H1 (cell line): ENCODE results near the gene GBP4. TPM values are rescaled to one million over a fixed set of nuclear protein-coding genes. Genes with fewer than 3 reads are reported as not detected.

Source experiments
- CEBPB ChIP-seq: IDR thresholded peaks from 2 replicates; pipeline ENCODE4 v1.6.1; 2012; ENCODE audit warnings: low read depth, low read length
- GABPA ChIP-seq: IDR thresholded peaks from 2 replicates; pipeline ENCODE4 v1.6.1; 2011; ENCODE audit warnings: mild to moderate bottlenecking, low read length, moderate library complexity, borderline replicate concordance; ENCODE audit not compliant: insufficient read depth
- SIRT6 ChIP-seq: IDR thresholded peaks from one replicate; pipeline ENCODE4 v1.7.1; 2012; ENCODE audit warnings: low read length, inconsistent platforms
- polyA plus RNA-seq, 7 experiments: library from polyadenylated mRNA; depleted of rRNA in 3 of 7; stranded (reverse) in 5 of 7; unstranded in 2 of 7; fragments of >200 nt in 5 of 7; fragments of 200-250 nt in 2 of 7; gene quantifications; 1 replicate in 5 of 7; 2 replicates in 1 of 7; 4 replicates in 1 of 7; pipeline versions ENCODE4 v1.2.1 to v1.2.3, GENCODE V29; 2011 to 2013; ENCODE audit warnings: missing spikeins in 2 of 7, mixed read lengths in 2 of 7
- total RNA-seq: library from RNA; stranded (reverse); fragmentation: NEBNext Ultra II Directional; extraction: Animal tissue kit (Norgen Biotek cat#: 25700); gene quantifications from 2 replicates; pipeline ENCODE4 v1.2.1, GENCODE V29; 2021
- TF ChIP-seq, protein P1 (sequence below): fragments of 300-600 bp; sonication (generic); IDR thresholded peaks from 2 replicates; pipeline ENCODE4 v1.7.1; 2012; ENCODE audit warnings: low read length, moderate library complexity, mild to moderate bottlenecking, inconsistent platforms; ENCODE audit not compliant: insufficient replicate concordance

The GBP4 gene
- total and polyA plus RNA-seq, 2 of the 8 experiments (the other 6 are each of a cell fraction or from before 2014, with no cell fraction given) = 0.02 TPM; not detected in 1

DNA sequence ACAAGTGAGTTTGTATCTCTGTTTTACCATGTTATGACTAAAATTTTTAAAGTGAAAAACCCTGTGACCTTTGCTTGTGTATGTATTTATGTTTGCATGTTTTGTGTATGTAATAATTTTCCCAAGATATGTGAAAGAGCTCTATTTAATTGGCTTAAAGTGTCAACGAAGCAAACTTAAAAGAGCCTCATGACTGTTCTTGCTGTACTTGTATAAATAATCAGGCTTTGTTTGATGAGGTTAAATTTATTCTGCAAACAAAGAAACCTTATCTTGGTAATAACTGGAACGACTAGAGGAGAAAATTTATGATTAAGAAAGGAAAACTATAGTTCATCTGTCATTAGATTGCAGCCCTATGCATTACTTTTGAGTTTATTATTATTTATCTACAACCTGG lies 29.6 kb downstream of the GBP4 start (continued):
- TF ChIP-seq, protein P1, sequence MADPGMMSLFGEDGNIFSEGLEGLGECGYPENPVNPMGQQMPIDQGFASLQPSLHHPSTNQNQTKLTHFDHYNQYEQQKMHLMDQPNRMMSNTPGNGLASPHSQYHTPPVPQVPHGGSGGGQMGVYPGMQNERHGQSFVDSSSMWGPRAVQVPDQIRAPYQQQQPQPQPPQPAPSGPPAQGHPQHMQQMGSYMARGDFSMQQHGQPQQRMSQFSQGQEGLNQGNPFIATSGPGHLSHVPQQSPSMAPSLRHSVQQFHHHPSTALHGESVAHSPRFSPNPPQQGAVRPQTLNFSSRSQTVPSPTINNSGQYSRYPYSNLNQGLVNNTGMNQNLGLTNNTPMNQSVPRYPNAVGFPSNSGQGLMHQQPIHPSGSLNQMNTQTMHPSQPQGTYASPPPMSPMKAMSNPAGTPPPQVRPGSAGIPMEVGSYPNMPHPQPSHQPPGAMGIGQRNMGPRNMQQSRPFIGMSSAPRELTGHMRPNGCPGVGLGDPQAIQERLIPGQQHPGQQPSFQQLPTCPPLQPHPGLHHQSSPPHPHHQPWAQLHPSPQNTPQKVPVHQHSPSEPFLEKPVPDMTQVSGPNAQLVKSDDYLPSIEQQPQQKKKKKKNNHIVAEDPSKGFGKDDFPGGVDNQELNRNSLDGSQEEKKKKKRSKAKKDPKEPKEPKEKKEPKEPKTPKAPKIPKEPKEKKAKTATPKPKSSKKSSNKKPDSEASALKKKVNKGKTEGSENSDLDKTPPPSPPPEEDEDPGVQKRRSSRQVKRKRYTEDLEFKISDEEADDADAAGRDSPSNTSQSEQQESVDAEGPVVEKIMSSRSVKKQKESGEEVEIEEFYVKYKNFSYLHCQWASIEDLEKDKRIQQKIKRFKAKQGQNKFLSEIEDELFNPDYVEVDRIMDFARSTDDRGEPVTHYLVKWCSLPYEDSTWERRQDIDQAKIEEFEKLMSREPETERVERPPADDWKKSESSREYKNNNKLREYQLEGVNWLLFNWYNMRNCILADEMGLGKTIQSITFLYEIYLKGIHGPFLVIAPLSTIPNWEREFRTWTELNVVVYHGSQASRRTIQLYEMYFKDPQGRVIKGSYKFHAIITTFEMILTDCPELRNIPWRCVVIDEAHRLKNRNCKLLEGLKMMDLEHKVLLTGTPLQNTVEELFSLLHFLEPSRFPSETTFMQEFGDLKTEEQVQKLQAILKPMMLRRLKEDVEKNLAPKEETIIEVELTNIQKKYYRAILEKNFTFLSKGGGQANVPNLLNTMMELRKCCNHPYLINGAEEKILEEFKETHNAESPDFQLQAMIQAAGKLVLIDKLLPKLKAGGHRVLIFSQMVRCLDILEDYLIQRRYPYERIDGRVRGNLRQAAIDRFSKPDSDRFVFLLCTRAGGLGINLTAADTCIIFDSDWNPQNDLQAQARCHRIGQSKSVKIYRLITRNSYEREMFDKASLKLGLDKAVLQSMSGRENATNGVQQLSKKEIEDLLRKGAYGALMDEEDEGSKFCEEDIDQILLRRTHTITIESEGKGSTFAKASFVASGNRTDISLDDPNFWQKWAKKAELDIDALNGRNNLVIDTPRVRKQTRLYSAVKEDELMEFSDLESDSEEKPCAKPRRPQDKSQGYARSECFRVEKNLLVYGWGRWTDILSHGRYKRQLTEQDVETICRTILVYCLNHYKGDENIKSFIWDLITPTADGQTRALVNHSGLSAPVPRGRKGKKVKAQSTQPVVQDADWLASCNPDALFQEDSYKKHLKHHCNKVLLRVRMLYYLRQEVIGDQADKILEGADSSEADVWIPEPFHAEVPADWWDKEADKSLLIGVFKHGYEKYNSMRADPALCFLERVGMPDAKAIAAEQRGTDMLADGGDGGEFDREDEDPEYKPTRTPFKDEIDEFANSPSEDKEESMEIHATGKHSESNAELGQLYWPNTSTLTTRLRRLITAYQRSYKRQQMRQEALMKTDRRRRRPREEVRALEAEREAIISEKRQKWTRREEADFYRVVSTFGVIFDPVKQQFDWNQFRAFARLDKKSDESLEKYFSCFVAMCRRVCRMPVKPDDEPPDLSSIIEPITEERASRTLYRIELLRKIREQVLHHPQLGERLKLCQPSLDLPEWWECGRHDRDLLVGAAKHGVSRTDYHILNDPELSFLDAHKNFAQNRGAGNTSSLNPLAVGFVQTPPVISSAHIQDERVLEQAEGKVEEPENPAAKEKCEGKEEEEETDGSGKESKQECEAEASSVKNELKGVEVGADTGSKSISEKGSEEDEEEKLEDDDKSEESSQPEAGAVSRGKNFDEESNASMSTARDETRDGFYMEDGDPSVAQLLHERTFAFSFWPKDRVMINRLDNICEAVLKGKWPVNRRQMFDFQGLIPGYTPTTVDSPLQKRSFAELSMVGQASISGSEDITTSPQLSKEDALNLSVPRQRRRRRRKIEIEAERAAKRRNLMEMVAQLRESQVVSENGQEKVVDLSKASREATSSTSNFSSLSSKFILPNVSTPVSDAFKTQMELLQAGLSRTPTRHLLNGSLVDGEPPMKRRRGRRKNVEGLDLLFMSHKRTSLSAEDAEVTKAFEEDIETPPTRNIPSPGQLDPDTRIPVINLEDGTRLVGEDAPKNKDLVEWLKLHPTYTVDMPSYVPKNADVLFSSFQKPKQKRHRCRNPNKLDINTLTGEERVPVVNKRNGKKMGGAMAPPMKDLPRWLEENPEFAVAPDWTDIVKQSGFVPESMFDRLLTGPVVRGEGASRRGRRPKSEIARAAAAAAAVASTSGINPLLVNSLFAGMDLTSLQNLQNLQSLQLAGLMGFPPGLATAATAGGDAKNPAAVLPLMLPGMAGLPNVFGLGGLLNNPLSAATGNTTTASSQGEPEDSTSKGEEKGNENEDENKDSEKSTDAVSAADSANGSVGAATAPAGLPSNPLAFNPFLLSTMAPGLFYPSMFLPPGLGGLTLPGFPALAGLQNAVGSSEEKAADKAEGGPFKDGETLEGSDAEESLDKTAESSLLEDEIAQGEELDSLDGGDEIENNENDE = no peak
- no peak for TF ChIP-seq GABPA
- no peak for TF ChIP-seq SIRT6
- TF ChIP-seq CEBPB = no peak
